Right lobe of liver (tissue), 6 donors: Measurements from ENCODE around the gene CASZ1. TPM values are rescaled to one million over a fixed set of nuclear protein-coding genes. Genes with fewer than 3 reads are reported as not detected.

Source experiments
- ATAC-seq, 4 donors: fragments of 200-7000 bp; cut with Tn5 transposase; one replicate each; pipeline ENCODE4 v1.9.1; 2020; ENCODE audit warnings: mild to moderate bottlenecking in 4 of 4, moderate library complexity in 4 of 4
- DNase-seq, 3 donors: peaks; one replicate each; pipeline ENCODE4 v3.0.0-alpha.2; 2020
- H3K27ac ChIP-seq, 3 donors: fragments of 200-600 bp; one replicate each; pipeline ENCODE4 v1.8.0; 2022
- H3K27me3 ChIP-seq, 2 donors: fragments of 200-600 bp; one replicate each; pipeline ENCODE4 v1.8.0; 2022
- H3K36me3 ChIP-seq, 4 donors: fragments of 200-600 bp; sonication (generic) in 1 of 4; one replicate each; pipeline versions ENCODE4 v1.5.1 to v1.8.0; 2017 to 2022; ENCODE audit warnings: control low read depth in 1 of 4
- H3K4me1 ChIP-seq, 4 donors: fragments of 200-600 bp; sonication (generic) in 1 of 4; one replicate each; pipeline versions ENCODE4 v1.5.1 to v1.8.0; 2017 to 2022; ENCODE audit warnings: control low read depth in 1 of 4
- H3K4me3 ChIP-seq, 3 donors: fragments of 200-600 bp; one replicate each; pipeline ENCODE4 v1.8.0; 2022
- H3K9me3 ChIP-seq, 4 donors: fragments of 200-600 bp; sonication (generic) in 1 of 4; one replicate each; pipeline versions ENCODE4 v1.5.1 to v1.8.0; 2017 to 2022; ENCODE audit warnings: control low read depth in 1 of 4
- POLR2A ChIP-seq: fragments of 450-650 bp; IDR thresholded peaks from one replicate; pipeline ENCODE4 v1.6.1; 2017; ENCODE audit warnings: antibody characterized with exemption, mild to moderate bottlenecking
- WGBS: methylation state at CpG from one replicate; pipeline ENCODE4 v1.1.6; 2018; ENCODE audit warnings: low coverage, low lambda C conversion rate; ENCODE audit not compliant: insufficient coverage; ENCODE audit errors: missing lambda C conversion rate; 5-methylcytosine and 5-hydroxymethylcytosine counted together
- intact Hi-C, 2 donors: fragments of 100-400 bp; cut with DNase I; formaldehyde crosslinking; loops; one replicate each; pipeline versions ENCODE4 v1.11.2 to v1.14.1; 2022
- total RNA-seq, 6 experiments: library from RNA; depleted of rRNA in 2 of 6; stranded (reverse); fragments of >200 nt in 2 of 6; fragmentation: NEBNext Ultra II Directional in 3 of 6; extraction: Animal tissue kit (Norgen Biotek cat#: 25700) in 3 of 6; gene quantifications; one replicate each; pipeline versions ENCODE4 v1.1.0 to v1.2.4, GENCODE V29; 2016 to 2023
- TF ChIP-seq, protein P1 (sequence below), 4 donors: fragments of 200-600 bp in 3 of 4; fragments of 450-650 bp in 1 of 4; IDR thresholded peaks; one replicate each; pipeline versions ENCODE4 v1.5.1 to v1.8.0; 2016 to 2022; ENCODE audit warnings: antibody characterized with exemption in 4 of 4, mild to moderate bottlenecking in 2 of 4
- donor health status: DM: no; HTN: yes; CAD: no.
- donor health status: DM: no; HTN: no; CAD: no.
- donor health status: DM: no; HTN: no; CAD: no.
- donor health status: DM: no; HTN: yes; CAD: no.
- donor health status: DM: no; HTN: yes; CAD: no.

Gene CASZ1
- total RNA-seq, 6 experiments from 2014 or later: 3.1 to 10.1 (median 5.3) TPM

DNA sequence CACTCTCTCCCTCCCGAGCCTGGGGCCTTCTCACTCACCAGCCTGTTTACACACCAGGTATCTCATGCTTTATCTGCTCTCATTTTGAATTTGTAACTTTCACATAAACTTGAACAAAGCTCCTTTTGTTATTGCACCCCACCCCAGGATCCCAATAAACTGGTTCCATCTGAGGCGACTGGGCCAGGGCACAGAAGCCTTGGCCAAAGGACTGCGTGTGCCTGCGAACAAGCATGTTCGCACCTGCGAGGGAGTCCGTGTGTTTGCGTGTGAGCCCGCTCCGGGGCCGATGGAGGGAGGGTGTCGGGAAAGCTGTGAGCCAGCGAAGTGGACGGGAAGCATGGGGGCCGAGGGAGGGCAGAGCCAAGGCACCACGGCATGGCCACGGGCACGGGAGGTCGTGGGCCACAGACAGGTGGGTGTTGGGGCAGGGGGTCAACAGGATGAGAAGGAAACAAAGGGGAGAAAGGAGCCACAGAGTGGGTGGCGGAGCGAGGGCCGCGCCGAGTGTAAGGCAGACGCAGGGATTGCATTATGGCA, 98.8 kb downstream of the CASZ1 start:
- H3K9me3 ChIP-seq: no peaks in the 10 kb centered on the region
- TF ChIP-seq, protein P1, sequence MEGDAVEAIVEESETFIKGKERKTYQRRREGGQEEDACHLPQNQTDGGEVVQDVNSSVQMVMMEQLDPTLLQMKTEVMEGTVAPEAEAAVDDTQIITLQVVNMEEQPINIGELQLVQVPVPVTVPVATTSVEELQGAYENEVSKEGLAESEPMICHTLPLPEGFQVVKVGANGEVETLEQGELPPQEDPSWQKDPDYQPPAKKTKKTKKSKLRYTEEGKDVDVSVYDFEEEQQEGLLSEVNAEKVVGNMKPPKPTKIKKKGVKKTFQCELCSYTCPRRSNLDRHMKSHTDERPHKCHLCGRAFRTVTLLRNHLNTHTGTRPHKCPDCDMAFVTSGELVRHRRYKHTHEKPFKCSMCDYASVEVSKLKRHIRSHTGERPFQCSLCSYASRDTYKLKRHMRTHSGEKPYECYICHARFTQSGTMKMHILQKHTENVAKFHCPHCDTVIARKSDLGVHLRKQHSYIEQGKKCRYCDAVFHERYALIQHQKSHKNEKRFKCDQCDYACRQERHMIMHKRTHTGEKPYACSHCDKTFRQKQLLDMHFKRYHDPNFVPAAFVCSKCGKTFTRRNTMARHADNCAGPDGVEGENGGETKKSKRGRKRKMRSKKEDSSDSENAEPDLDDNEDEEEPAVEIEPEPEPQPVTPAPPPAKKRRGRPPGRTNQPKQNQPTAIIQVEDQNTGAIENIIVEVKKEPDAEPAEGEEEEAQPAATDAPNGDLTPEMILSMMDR (IDR thresholded peaks at IDR 0.05): no peak
- no peak for TF ChIP-seq POLR2A
- H3K27ac ChIP-seq: no peak overlapping the region
- no peak for DNase-seq
- intact Hi-C loops: no loop called here
- no peaks in the 10 kb centered on the region for H3K36me3 ChIP-seq
- no peak overlapping the region for H3K4me3 ChIP-seq
- ATAC-seq: no peak
- no peaks in the 10 kb centered on the region for H3K27me3 ChIP-seq
- 84% methylated on average over 19 of the region's 25 CpGs for WGBS
- peaks cover 0 to 9% (median 2%) of the 10 kb centered on the region in 4 donors for H3K4me1 ChIP-seq

- 67% methylated on average over 5 of the region's 7 CpGs for WGBS
- no peak overlapping the region for H3K27ac ChIP-seq
- H3K4me1 ChIP-seq: peaks cover 0 to 11% (median 4%) of the 10 kb centered on the region in 4 donors
- intact Hi-C loops: no loop called here
- no peaks in the 10 kb centered on the region for H3K9me3 ChIP-seq
- no peaks in the 10 kb centered on the region for H3K36me3 ChIP-seq
- ATAC-seq (no peak), DNase-seq (no peak)
- TF ChIP-seq, protein P1 (IDR thresholded peaks at IDR 0.05): no peak
- no peak for TF ChIP-seq POLR2A
- H3K27me3 ChIP-seq: no peaks in the 10 kb centered on the region
- H3K4me3 ChIP-seq: no peak overlapping the region
Observed at GRCh38 chr1:10696977-10697376, 99.5 kb downstream of the CASZ1 start.

GRCh38 chr1:10694633-10695627, 101.5 kb downstream of the CASZ1 start:
- Histone ChIP-seq H3K27me3 (no peaks in the 10 kb centered on the region), H3K27ac (peak overlapping the region in 2 of 3 donors; percentile 26 to 53), H3K4me1 (peaks cover 0 to 11% (median 4%) of the 10 kb centered on the region in 4 donors), H3K36me3 (no peaks in the 10 kb centered on the region), H3K9me3 (no peaks in the 10 kb centered on the region), H3K4me3 (peak overlapping the region; percentile 34 to 58 (median 46))
- intact Hi-C loops: no loop called here
- TF ChIP-seq, protein P1 (IDR thresholded peaks at IDR 0.05): no peak
- no peak for TF ChIP-seq POLR2A
- DNase-seq (peak; percentile 92 to 94 (median 94)), ATAC-seq (peak; percentile 83 to 92 (median 86))
- 21% methylated on average over 9 of the region's 126 CpGs for WGBS

DNA sequence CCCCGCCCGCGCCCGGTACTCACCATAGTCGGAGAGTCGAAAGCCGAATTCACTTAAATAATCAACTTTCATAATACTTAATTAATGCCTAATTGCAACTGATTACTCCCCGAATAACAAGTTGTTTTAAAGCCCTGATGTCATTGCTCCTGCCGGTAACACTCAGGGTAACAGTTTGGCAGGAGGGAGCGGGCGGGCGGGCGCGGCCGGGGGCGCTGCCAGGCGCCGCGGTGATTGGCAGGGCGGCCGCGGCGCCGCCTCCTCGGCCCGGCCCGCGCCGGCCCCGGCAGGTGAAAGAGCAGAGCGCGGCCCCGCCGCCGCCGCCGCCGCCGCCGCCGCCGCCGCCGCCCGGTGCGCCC, 102.2 kb downstream of the CASZ1 start:
- peak overlapping the region in 1 of 3 donors; percentile 75 for H3K27ac ChIP-seq
- peak overlapping the region; percentile 69 to 87 (median 83) for H3K4me3 ChIP-seq
- H3K4me1 ChIP-seq: peaks cover 0 to 11% (median 4%) of the 10 kb centered on the region in 4 donors
- no peaks in the 10 kb centered on the region for H3K36me3 ChIP-seq
- no peaks in the 10 kb centered on the region for H3K27me3 ChIP-seq
- ATAC-seq: peak; percentile 50 to 69 (median 59)
- H3K9me3 ChIP-seq: no peaks in the 10 kb centered on the region
- intact Hi-C loops: no loop called here
- DNase-seq: peak in 1 of 3 donors; percentile 77
- TF ChIP-seq POLR2A: no peak
- TF ChIP-seq, protein P1 (IDR thresholded peaks at IDR 0.05): no peak
- WGBS: 0% methylated on average over 2 of the region's 46 CpGs
